ENCODE measurements around the gene MED27. TPM values are rescaled to one million over a fixed set of nuclear protein-coding genes. Genes with fewer than 3 reads are reported as not detected.

MED27 gene
- total RNA-seq, 1 experiment from 2014 or later: 24.4 TPM

GRCh38 chr9:132125361-132125760 is 45.7 kb upstream of the MED27 start:
- BruUV-seq (replicated peaks): no TSS peak
- ATAC-seq (no peak), DNase-seq (ENCODE audit: low read depth, low spot score) (no peak)
- no peak overlapping the region for H3K27ac ChIP-seq (ENCODE audit: low read length)
- no peaks in the 10 kb centered on the region for H3K9me3 ChIP-seq (ENCODE audit: control insufficient read depth, insufficient read depth, low read depth, low read length)
- no peak overlapping the region for H3K4me3 ChIP-seq (ENCODE audit: low read depth in 2 of 2, low read length in 2 of 2)
- H3K36me3 ChIP-seq (ENCODE audit: control insufficient read depth, insufficient read depth, low read length): no peaks in the 10 kb centered on the region
- H3K27me3 ChIP-seq (ENCODE audit: control insufficient read depth, insufficient read depth, low read length): peaks cover 2% of the 10 kb centered on the region
- in situ Hi-C loops (cut with HindIII; ENCODE audit: low pct_unique_long_range_greater_than_20kb, low sequenced_read_pairs) (no loop called here), intact Hi-C loops (cut with micrococcal nuclease; ENCODE audit: unreplicated experiment) (no loop called here)
- TF ChIP-seq SIN3A (IDR thresholded peaks at IDR 0.05; ENCODE audit: borderline replicate concordance, insufficient read depth, low read depth, low read length) (no peak), REST (IDR thresholded peaks at IDR 0.05; ENCODE audit: insufficient read depth in 1 of 2, low read depth in 2 of 2, low read length in 1 of 2) (no peak), CTCF (IDR thresholded peaks at IDR 0.05) (no peak), POLR2AphosphoS5 (IDR thresholded peaks at IDR 0.05; ENCODE audit: low read depth, low read length) (no peak), TCF7L2 (IDR thresholded peaks at IDR 0.05; ENCODE audit: low read depth, low read length) (no peak)
- CTCF ChIA-PET: no interaction called here
- no peaks in the 10 kb centered on the region for H3K4me1 ChIP-seq (ENCODE audit: control insufficient read depth, insufficient read depth, low read length)
- POLR2A ChIA-PET: interaction anchor here (0.6 kb wide), 1 partner anchor 1780 kb away, joined by 5 read pairs; no protein-coding TSS in a partner anchor

- in situ Hi-C loops (cut with HindIII; ENCODE audit: low pct_unique_long_range_greater_than_20kb, low sequenced_read_pairs): no loop called here
- POLR2A ChIA-PET: interaction anchor here (0.6 kb wide), 1 partner anchor 1780 kb away, joined by 5 read pairs; no protein-coding TSS in a partner anchor
- CTCF ChIA-PET: no interaction called here
Measured at GRCh38 chr9:132124800-132125199, 45.1 kb upstream of the MED27 start.

More at GRCh38 chr9:132124800-132125199, 45.1 kb upstream of the MED27 start:
- no TSS peak for BruUV-seq (replicated peaks)
- DNase-seq (ENCODE audit: low read depth, low spot score) (no peak), ATAC-seq (no peak)
- no peaks in the 10 kb centered on the region for H3K9me3 ChIP-seq (ENCODE audit: control insufficient read depth, insufficient read depth, low read depth, low read length)
- H3K27me3 ChIP-seq (ENCODE audit: control insufficient read depth, insufficient read depth, low read length): peaks cover 2% of the 10 kb centered on the region
- H3K4me3 ChIP-seq (ENCODE audit: low read depth in 2 of 2, low read length in 2 of 2): no peak overlapping the region
- H3K27ac ChIP-seq (ENCODE audit: low read length): no peak overlapping the region
- TF ChIP-seq CTCF (IDR thresholded peaks at IDR 0.05) (no peak), POLR2AphosphoS5 (IDR thresholded peaks at IDR 0.05; ENCODE audit: low read depth, low read length) (no peak), TCF7L2 (IDR thresholded peaks at IDR 0.05; ENCODE audit: low read depth, low read length) (no peak), SIN3A (IDR thresholded peaks at IDR 0.05; ENCODE audit: borderline replicate concordance, insufficient read depth, low read depth, low read length) (no peak), REST (IDR thresholded peaks at IDR 0.05; ENCODE audit: insufficient read depth in 1 of 2, low read depth in 2 of 2, low read length in 1 of 2) (no peak)
- H3K4me1 ChIP-seq (ENCODE audit: control insufficient read depth, insufficient read depth, low read length): no peaks in the 10 kb centered on the region
- no peaks in the 10 kb centered on the region for H3K36me3 ChIP-seq (ENCODE audit: control insufficient read depth, insufficient read depth, low read length)
- intact Hi-C loops (cut with micrococcal nuclease; ENCODE audit: unreplicated experiment): no loop called here

Data from Panc1 (cell line).